ENCODE data around the gene PNP. TPM values are rescaled to one million over a fixed set of nuclear protein-coding genes. Genes with fewer than 3 reads are reported as not detected.
"Not testable (repeated sequence)": the region's sequence is repeated elsewhere in the genome, so short reads cannot be mapped to it uniquely, and the experiment has no call there.

Gene PNP
- total RNA-seq, 2 experiments from 2014 or later, result 173 to 194 TPM

DNA sequence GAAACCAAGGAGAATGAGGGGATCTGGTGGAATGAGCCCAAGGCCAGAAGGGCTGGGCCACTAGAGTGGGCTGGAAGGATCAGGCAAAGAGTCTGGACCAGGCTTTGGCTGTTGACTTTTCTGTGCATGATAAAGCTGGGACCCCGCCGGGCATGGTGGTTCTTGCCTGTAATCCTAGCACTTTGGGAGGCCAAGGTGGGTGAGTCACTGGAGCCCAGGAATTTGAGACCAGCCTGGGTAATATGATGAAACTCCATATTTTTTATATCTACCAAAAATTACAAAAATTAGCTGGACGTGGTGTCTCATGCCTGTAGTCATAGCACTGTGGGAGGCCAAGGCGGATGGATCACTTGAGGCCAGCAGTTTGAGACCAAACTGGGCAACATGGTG is 32.8 kb upstream of the PNP start:
- no peaks in the 10 kb centered on the region for H3K27me3 Mint-ChIP-seq
- no peak overlapping the region for H3K4me3 Mint-ChIP-seq
- no peaks in the 10 kb centered on the region for H3K9me3 Mint-ChIP-seq (ENCODE audit: low read depth)
- DNase-seq, result no peak
- ATAC-seq, result no peak
- CTCF ChIA-PET, result interaction anchor here (1.3 kb wide), 1 partner anchor 21 kb away, joined by 4 read pairs; no protein-coding TSS in a partner anchor
- no peaks in the 10 kb centered on the region for H3K36me3 Mint-ChIP-seq
- no peak overlapping the region for H3K27ac Mint-ChIP-seq
- H3K4me1 Mint-ChIP-seq, result peaks cover 12% of the 10 kb centered on the region

DNA sequence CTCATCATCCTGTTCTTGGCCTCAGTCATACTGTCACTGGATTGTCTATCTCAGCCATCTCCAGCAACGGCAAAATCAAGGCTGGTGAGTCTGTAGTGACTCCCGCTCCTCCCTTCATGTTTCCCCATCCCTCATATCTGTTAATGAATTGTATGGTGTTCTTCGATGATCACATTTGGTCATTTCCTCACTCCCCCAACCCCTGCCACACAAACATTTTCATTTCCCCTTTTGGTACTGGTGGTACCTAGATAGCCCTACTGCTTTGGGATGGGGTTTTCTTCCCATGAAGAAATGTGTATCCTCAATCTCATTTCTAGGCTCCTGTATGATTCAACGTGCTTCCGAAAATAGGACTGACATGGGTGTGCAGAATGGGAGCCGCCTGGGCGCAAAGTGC is 30.5 kb upstream of the PNP start:
- ATAC-seq (no peak), DNase-seq (no peak)
- CTCF ChIA-PET, result no interaction called here
- no peak overlapping the region for H3K4me3 Mint-ChIP-seq
- H3K36me3 Mint-ChIP-seq, result peaks cover 6% of the 10 kb centered on the region
- no peak overlapping the region for H3K27ac Mint-ChIP-seq
- no peaks in the 10 kb centered on the region for H3K9me3 Mint-ChIP-seq (ENCODE audit: low read depth)
- no peaks in the 10 kb centered on the region for H3K27me3 Mint-ChIP-seq
- H3K4me1 Mint-ChIP-seq, result peaks cover 16% of the 10 kb centered on the region

DNA sequence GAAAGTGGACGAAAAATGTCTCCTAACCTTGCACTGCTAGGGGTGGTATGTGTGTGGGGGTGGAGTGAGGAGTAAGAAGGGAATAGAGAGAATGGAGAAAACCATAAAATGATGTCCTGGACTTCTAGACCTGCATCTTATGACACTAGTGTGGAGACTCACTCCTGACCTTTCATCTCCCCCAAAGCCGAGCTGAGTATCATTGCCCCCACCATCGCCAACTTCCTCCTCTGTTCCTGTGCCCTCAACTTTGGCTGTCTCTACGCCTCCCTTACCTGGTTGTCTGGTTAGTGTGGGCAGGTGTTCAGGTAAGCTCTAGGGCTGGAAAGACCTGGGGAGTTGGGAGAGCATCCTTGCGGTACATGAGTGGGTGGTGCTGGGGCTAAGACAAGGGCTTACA is 28.7 kb upstream of the PNP start:
- peak overlapping the region; percentile 12 for H3K27ac Mint-ChIP-seq
- CTCF ChIA-PET, result interaction anchor here (2.3 kb wide), 1 partner anchor 25 kb away, joined by 9 read pairs; no protein-coding TSS in a partner anchor
- no peaks in the 10 kb centered on the region for H3K9me3 Mint-ChIP-seq (ENCODE audit: low read depth)
- H3K4me3 Mint-ChIP-seq, result no peak overlapping the region
- ATAC-seq (peak; percentile 16), DNase-seq (no peak)
- peaks cover 16% of the 10 kb centered on the region for H3K4me1 Mint-ChIP-seq
- H3K36me3 Mint-ChIP-seq, result peaks cover 6% of the 10 kb centered on the region
- H3K27me3 Mint-ChIP-seq, result no peaks in the 10 kb centered on the region

DNA sequence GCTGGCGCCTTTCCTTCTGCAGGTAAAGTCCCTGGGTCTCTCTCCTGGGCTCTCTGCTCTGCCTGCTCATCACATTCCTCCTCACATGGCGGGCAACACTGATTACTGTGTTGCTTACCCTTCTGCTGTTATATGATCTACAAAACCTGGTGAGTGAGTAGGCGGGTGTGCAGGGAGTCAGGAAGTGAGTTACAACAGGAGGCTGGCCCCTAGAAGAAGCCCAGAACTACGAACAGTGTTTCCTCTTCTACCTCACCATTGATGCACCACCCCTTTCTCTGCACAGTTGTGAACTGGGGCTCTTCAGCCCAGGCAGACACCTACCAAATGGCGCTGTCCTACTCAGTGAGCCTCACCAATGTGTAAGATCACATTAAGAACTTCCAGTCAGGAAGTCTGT is 28.3 kb upstream of the PNP start:
- H3K27ac Mint-ChIP-seq, result peak overlapping the region; percentile 12
- H3K36me3 Mint-ChIP-seq, result peaks cover 6% of the 10 kb centered on the region
- no peaks in the 10 kb centered on the region for H3K9me3 Mint-ChIP-seq (ENCODE audit: low read depth)
- ATAC-seq, result peak; percentile 77
- H3K4me1 Mint-ChIP-seq, result peaks cover 16% of the 10 kb centered on the region
- no peaks in the 10 kb centered on the region for H3K27me3 Mint-ChIP-seq
- no peak for DNase-seq
- CTCF ChIA-PET, result interaction anchor here (0.9 to 2.3 kb wide), 2 partner anchors 14 to 25 kb away, joined by 3 to 9 read pairs; partner anchors contain the start of genes APEX1 and OSGEP
- H3K4me3 Mint-ChIP-seq, result peak overlapping the region; percentile 0

DNA sequence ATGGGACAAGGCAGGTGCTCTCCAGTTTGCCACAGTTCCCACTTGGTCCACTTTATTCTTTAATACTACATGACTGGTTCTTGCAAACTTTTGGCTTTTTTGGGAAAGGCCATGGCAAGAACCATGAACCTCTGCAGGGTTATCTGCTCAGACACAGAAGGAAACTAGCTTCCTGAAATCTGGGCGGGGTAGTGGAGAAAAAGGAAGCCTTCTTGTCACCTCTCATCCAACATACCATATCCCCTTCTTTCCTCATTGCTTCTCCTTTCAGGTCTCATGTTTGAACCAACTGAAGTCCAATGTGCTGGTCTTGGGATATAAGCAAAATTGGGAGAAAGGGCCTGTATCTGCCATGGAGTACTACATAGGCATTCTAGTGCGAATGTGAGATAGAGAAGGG is 27.7 kb upstream of the PNP start:
- no peak for DNase-seq
- Mint-ChIP-seq H3K27me3 (no peaks in the 10 kb centered on the region), H3K27ac (no peak overlapping the region), H3K4me1 (peaks cover 16% of the 10 kb centered on the region), H3K36me3 (peaks cover 6% of the 10 kb centered on the region), H3K9me3 (ENCODE audit: low read depth) (no peaks in the 10 kb centered on the region), H3K4me3 (no peak overlapping the region)
- ATAC-seq, result no peak
- CTCF ChIA-PET, result interaction anchor here (0.9 to 2.3 kb wide), 2 partner anchors 14 to 26 kb away, joined by 3 to 9 read pairs; partner anchors contain the start of genes APEX1 and OSGEP

DNA sequence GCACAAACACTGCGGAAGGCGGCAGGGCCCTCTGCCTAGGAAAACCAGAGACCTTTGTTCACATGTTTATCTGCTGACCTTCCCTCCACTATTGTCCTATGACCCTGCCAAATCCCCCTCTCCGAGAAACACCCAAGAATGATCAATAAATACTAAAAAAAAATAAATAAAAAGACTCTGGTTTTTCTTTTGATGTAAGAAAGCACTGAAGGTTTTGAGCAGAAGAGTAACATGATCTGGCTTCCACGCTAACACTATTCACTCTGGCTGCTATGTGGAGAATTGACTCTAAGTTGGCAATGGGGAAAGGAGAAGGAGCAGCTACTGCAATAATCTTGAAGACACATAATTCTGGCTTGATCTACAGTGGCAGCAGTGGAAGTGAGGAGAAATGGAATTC is 25.6 kb upstream of the PNP start:
- Mint-ChIP-seq H3K4me1 (peaks cover 16% of the 10 kb centered on the region), H3K36me3 (peaks cover 23% of the 10 kb centered on the region)
- H3K27me3 Mint-ChIP-seq; H3K27ac Mint-ChIP-seq; DNase-seq; H3K9me3 Mint-ChIP-seq (ENCODE audit: low read depth); H3K4me3 Mint-ChIP-seq; ATAC-seq: not testable (repeated sequence)
- CTCF ChIA-PET, result interaction anchor here (1.5 kb wide), 1 partner anchor 28 kb away, joined by 5 read pairs; no protein-coding TSS in a partner anchor

DNA sequence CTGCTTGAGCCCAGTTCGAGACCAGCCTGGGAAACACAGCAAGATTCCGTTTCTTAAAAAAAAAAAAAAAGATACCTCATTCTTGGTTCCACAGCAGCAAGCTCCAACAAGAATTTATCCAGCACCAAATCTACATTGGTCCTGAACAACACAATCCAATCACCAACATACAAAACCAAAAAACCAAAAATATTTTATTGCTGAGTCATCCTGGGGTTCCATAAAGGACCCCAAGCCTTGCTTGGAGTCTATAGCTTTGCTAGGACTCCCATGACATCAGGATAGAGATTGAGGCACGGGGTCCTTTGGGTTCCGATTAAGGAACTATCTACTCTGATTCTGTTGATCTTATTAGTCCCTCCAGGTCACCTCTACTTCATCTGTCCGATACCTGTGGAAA is 22.3 kb upstream of the PNP start:
- DNase-seq, result no peak
- CTCF ChIA-PET, result interaction anchor here (1.0 kb wide), 1 partner anchor 31 kb away, joined by 4 read pairs; no protein-coding TSS in a partner anchor

DNA sequence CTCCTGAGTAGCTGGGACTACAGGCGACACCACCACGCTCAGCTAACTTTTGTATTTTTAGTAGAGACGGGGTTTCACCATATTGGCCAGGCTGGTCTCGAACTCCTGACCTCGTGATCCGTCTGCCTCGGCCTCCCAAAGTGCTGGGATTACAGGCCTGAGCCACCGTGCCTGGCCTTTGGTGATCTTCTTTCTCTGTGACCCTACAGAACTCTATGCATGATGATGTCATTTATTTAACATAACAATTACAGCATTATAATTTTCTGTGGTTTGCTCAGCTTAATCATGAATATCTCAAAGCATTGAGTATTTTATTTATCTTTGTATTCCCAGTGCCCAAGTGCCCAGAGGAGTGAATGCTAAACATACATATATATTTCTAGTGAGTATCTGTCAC is 16.4 kb upstream of the PNP start:
- peaks cover 17% of the 10 kb centered on the region for H3K4me1 Mint-ChIP-seq
- not testable (repeated sequence) for H3K27ac Mint-ChIP-seq; ATAC-seq; H3K4me3 Mint-ChIP-seq; DNase-seq; H3K9me3 Mint-ChIP-seq (ENCODE audit: low read depth); H3K27me3 Mint-ChIP-seq
- peaks cover 41% of the 10 kb centered on the region for H3K36me3 Mint-ChIP-seq
- CTCF ChIA-PET, result interaction anchor here (0.6 to 6.6 kb wide), 2 partner anchors 38 to 126 kb away, joined by 4 to 38 read pairs; partner anchors contain the start of gene TEP1

More for the DNA sequence above, 22.3 kb upstream of the PNP start:
- peak overlapping the region; percentile 42 for H3K27ac Mint-ChIP-seq
- no peak for ATAC-seq
- H3K4me3 Mint-ChIP-seq, result no peak overlapping the region
- H3K9me3 Mint-ChIP-seq (ENCODE audit: low read depth), result no peaks in the 10 kb centered on the region
- peaks cover 42% of the 10 kb centered on the region for H3K36me3 Mint-ChIP-seq
- H3K4me1 Mint-ChIP-seq, result peaks cover 5% of the 10 kb centered on the region
- no peaks in the 10 kb centered on the region for H3K27me3 Mint-ChIP-seq

DNA sequence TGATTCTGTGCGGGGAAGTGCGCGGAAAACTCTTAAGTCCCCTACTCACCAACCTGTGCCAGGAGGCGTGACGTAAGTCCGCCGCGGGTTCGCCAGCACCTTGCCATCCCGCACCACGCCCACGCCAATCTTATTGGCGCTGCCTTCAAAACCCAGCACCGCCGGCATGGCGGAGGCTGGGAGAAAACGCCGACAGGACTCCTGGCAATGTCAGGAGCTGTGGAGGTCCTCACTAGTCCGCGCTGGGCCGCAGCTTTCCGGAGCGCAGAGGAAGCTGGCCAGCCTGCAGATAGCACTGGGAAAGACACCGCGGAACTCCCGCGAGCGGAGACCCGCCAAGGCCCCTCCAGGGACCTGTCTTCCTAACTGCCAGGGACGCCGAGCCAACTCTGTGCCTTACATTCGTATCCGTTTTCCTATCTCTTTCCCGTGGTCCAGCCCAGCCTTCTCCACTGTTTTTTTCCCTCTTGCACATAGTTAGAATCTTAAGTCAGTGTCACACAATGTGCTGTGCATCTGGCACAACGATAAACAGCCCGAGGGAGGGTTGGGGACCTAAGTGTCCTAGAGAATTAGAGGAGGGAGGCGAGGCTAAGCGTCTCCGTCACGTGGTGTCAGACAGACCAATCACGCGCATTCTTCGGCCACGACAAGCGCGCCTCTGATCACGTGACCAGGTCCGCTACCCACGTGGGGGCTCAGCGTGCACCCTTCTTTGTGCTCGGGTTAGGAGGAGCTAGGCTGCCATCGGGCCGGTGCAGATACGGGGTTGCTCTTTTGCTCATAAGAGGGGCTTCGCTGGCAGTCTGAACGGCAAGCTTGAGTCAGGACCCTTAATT is 14.5 kb upstream of the PNP start, which contains the start of the genes APEX1 and OSGEP:
Gene APEX1 (plus strand): TSS at position 711 of the 839 bp plus-strand sequence. CDS start 420 bp downstream, outside the sequence.
Gene OSGEP (minus strand): TSS at position 297 of the 839 bp plus-strand sequence. CDS start 129 bp downstream, at position 168.
- Mint-ChIP-seq H3K4me1 (peaks cover 29% of the 10 kb centered on the region), H3K4me3 (no peak within 1 kb of the TSS)
- peak; percentile 89 for ATAC-seq

DNA sequence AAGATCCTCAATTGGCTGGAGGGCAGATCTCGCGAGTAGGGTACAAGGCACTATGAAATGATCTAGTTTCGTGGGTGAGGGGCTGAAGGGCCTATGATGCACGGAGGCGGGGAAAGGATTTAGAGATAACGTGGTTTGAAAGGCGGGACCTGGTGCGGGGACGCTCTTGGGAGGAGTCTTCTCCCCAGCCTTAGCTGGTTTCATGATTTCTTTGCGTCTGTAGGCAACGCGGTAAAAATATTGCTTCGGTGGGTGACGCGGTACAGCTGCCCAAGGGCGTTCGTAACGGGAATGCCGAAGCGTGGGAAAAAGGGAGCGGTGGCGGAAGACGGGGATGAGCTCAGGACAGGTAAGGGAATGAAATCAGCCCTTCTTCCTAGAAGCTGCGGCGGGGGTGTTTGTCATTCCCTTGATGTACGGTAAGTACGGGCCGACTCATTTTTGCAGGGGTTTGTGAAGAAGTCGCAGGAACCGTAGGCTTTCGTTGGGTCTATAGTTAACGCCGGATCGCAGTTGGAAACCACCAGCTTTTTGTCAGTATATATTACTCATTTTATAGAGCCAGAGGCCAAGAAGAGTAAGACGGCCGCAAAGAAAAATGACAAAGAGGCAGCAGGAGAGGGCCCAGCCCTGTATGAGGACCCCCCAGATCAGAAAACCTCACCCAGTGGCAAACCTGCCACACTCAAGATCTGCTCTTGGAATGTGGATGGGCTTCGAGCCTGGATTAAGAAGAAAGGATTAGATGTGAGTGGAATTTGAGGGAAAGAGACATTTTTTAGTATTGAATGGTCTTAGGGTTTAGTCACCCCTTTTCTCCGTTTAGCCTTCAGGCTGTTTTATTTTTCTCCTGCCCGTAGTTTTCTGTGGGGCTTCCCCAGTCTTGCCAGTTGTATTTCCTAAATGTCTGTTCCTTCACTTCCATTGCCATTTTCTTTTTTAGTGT is 13.6 kb upstream of the PNP start:
- peak; percentile 63 for ATAC-seq
- H3K9me3 Mint-ChIP-seq (ENCODE audit: low read depth), result no peaks in the 10 kb centered on the region
- no peak overlapping the region for H3K27ac Mint-ChIP-seq
- no peaks in the 10 kb centered on the region for H3K27me3 Mint-ChIP-seq
- no peak overlapping the region for H3K4me3 Mint-ChIP-seq
- CTCF ChIA-PET, result interaction anchor here (0.7 to 6.6 kb wide), 9 partner anchors 7 to 158 kb away, joined by 3 to 38 read pairs (median 4); partner anchors contain the start of gene TEP1
- DNase-seq, result no peak
- peaks cover 34% of the 10 kb centered on the region for H3K4me1 Mint-ChIP-seq
- peaks cover 43% of the 10 kb centered on the region for H3K36me3 Mint-ChIP-seq

More for the DNA sequence above, 14.5 kb upstream of the PNP start, which contains the start of the genes APEX1 and OSGEP:
- CTCF ChIA-PET, result interaction anchor here (0.6 to 6.6 kb wide), 10 partner anchors 8 to 159 kb away, joined by 3 to 38 read pairs (median 4); partner anchors contain the start of gene TEP1
- Mint-ChIP-seq H3K27ac (no peak within 1 kb of the TSS), H3K36me3 (peaks cover 39% of the 10 kb centered on the region), H3K27me3 (no peaks in the 10 kb centered on the region), H3K9me3 (ENCODE audit: low read depth) (no peaks in the 10 kb centered on the region)
- peak; percentile 99 for DNase-seq

DNA sequence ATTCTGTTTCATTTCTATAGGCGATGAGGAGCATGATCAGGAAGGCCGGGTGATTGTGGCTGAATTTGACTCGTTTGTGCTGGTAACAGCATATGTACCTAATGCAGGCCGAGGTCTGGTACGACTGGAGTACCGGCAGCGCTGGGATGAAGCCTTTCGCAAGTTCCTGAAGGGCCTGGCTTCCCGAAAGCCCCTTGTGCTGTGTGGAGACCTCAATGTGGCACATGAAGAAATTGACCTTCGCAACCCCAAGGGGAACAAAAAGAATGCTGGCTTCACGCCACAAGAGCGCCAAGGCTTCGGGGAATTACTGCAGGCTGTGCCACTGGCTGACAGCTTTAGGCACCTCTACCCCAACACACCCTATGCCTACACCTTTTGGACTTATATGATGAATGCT is 12.2 kb upstream of the PNP start:
- peak overlapping the region; percentile 17 for H3K27ac Mint-ChIP-seq
- CTCF ChIA-PET, result interaction anchor here (2.6 to 6.6 kb wide), 2 partner anchors 40 to 42 kb away, joined by 9 to 38 read pairs; partner anchors contain the start of gene TEP1
- H3K36me3 Mint-ChIP-seq, result peaks cover 40% of the 10 kb centered on the region
- H3K4me3 Mint-ChIP-seq, result no peak overlapping the region
- no peaks in the 10 kb centered on the region for H3K9me3 Mint-ChIP-seq (ENCODE audit: low read depth)
- no peak for DNase-seq
- ATAC-seq, result no peak
- peaks cover 41% of the 10 kb centered on the region for H3K4me1 Mint-ChIP-seq
- H3K27me3 Mint-ChIP-seq, result no peaks in the 10 kb centered on the region

DNA sequence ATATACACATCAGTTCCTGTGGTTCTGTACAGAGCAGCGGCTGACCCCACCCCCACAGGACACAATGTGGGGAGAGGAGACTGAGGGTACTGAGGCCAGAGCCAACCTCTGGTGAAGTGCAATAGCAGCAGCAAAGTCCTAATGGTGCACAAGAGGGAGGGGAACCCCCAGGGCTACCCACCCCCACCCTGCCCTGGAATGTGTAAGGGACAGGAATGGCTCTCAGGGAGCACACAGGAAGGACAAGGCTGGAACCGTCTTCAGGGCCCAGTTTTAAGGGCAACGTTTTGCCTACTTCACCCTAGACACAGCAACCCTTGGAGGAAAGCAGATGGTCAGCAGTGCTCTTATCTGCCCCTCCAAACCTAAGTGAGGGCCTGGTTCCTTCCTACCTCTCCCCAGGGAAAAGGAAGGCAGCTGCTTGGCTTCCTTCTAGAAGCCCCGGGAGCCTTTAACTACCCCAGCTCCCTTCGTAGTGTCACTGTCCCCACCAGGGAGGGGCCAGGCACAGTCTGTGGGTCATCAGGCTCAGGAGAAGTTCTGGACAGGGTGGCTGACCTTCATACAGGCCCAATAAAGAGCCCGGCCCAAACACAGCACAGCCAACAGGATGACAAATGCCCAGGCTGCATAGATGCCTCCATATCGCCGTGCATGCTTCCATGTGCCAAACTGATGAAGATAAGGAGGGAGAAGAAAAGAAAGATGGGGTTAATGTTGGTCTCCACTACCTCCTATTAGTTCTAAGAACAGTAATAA is 11.0 kb upstream of the PNP start:
- Mint-ChIP-seq H3K4me1 (peaks cover 35% of the 10 kb centered on the region), H3K27ac (no peak overlapping the region), H3K27me3 (no peaks in the 10 kb centered on the region), H3K36me3 (peaks cover 36% of the 10 kb centered on the region), H3K4me3 (no peak overlapping the region), H3K9me3 (ENCODE audit: low read depth) (no peaks in the 10 kb centered on the region)
- no peak for DNase-seq
- CTCF ChIA-PET, result interaction anchor here (0.6 kb wide), 1 partner anchor 43 kb away, joined by 3 read pairs; no protein-coding TSS in a partner anchor
- no peak for ATAC-seq
